ENCODE measurements around the gene MYOM1.

The MYOM1 gene

GRCh38 chr18:3148930-3149535 is 70.7 kb downstream of the MYOM1 start:
- no peak for DNase-seq

GRCh38 chr18:3147935-3148554 is 71.7 kb downstream of the MYOM1 start:
- no peak for DNase-seq

- DNase-seq, result no peak
These were observed 78.7 kb downstream of the MYOM1 start for GRCh38 chr18:3140986-3141639.

GRCh38 chr18:3140342-3140741 is 79.4 kb downstream of the MYOM1 start:
- no peak for DNase-seq

- DNase-seq, result no peak
These were observed 80.4 kb downstream of the MYOM1 start for GRCh38 chr18:3139406-3139805.

GRCh38 chr18:3138274-3138975 is 81.3 kb downstream of the MYOM1 start:
- DNase-seq, result no peak

- DNase-seq, result no peak
These were observed 84.2 kb downstream of the MYOM1 start for GRCh38 chr18:3135536-3135935.

GRCh38 chr18:3132700-3133099 is 87.1 kb downstream of the MYOM1 start:
- DNase-seq, result no peak

GRCh38 chr18:3130344-3130743 is 89.4 kb downstream of the MYOM1 start:
- no peak for DNase-seq

- peak in 1 of 2 experiments; percentile 60 for DNase-seq
These were observed 90.5 kb downstream of the MYOM1 start for GRCh38 chr18:3129053-3129864.

GRCh38 chr18:3126457-3127097 is 93.2 kb downstream of the MYOM1 start:
- no peak for DNase-seq

- no peak for DNase-seq
These were observed 94.9 kb downstream of the MYOM1 start for GRCh38 chr18:3124822-3125221.

- no peak for DNase-seq
These were observed 96.9 kb downstream of the MYOM1 start for GRCh38 chr18:3122851-3123250.

- no peak for DNase-seq
These were observed 98.5 kb downstream of the MYOM1 start for GRCh38 chr18:3121259-3121658.

- DNase-seq, result no peak
These were observed 99.4 kb downstream of the MYOM1 start for GRCh38 chr18:3120356-3120755.

- no peak for DNase-seq
These were observed 100.1 kb downstream of the MYOM1 start for GRCh38 chr18:3119401-3120341.

GRCh38 chr18:3118195-3119010 is 101.4 kb downstream of the MYOM1 start:
- no peak for DNase-seq

GRCh38 chr18:3117493-3118192 is 102.1 kb downstream of the MYOM1 start:
- no peak for DNase-seq

GRCh38 chr18:3115447-3116030 is 104.2 kb downstream of the MYOM1 start:
- no peak for DNase-seq

Measured in NCI-H446 (cell line).